Limb (tissue), 2 donors: Measurements from ENCODE around the gene CACNA1S.
A peak's percentile ranks its signal among the peaks of the same experiment; 100 is the strongest.

Experiments used
- DNase-seq, 2 donors: peaks; one replicate each; pipeline ENCODE4 v3.0.0-alpha.2; 2016; ENCODE audit errors: extremely low spot score in 2 of 2

Gene CACNA1S

DNA sequence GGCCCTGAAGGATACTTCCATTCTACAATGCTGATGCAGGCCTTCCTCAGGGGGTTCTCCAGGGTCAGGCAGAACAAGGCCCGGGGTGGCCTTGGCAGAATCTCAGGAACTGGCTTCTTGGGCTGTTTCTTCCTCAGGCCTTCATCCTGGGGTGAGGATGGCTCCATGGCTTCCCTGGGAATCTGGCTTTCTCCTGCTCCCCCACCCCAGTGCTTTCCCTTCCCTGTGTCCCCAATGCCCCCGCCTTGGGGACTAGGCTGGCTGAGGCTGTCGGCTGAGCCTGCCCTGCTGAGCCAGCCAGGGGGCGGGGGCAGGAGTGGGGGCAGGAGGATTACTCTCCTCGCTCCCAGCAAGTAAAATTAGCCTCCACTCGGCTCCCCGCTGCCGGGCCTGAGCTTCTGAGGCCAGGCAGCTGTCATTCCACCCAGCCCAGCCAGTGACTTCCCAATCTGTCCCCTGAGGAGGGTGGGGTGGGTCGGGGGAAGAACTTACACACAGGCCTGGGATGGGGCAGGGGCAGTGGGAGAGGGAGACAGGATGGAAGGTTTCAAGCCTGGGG lies at the start of gene CACNA1S:
TSS of gene CACNA1S (minus strand) at position 254 of the 559 bp plus-strand sequence. CDS start at position 167, 87 bp downstream.
- DNase-seq = peak in 1 of 2 donors; percentile 59

- no peak for DNase-seq
Measured at GRCh38 chr1:201157949-201158348, 45.7 kb upstream of the CACNA1S start.

GRCh38 chr1:201156819-201157218 lies 44.6 kb upstream of the CACNA1S start:
- no peak for DNase-seq

GRCh38 chr1:201156346-201156745 lies 44.1 kb upstream of the CACNA1S start:
- DNase-seq = no peak

DNA sequence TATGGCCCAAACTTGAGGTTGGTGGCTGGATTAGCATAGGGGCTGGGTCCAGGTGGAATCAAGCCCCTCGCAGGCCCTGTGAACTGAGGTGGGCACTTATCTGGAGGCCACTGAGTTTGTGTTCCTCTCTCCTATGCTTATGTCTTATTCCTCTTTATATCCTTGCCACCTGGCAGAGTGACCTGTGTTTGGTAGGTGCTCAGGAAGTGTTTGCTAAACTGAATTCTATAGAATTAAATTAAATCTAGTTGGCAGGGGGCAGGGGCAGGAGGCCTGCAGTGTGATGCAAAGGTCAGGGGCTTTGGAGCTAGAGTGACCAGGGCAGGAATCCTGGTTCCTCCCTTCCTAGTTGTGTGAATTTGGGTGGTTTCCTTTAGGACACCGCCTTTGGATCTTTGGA lies 43.1 kb upstream of the CACNA1S start:
- DNase-seq = no peak

DNA sequence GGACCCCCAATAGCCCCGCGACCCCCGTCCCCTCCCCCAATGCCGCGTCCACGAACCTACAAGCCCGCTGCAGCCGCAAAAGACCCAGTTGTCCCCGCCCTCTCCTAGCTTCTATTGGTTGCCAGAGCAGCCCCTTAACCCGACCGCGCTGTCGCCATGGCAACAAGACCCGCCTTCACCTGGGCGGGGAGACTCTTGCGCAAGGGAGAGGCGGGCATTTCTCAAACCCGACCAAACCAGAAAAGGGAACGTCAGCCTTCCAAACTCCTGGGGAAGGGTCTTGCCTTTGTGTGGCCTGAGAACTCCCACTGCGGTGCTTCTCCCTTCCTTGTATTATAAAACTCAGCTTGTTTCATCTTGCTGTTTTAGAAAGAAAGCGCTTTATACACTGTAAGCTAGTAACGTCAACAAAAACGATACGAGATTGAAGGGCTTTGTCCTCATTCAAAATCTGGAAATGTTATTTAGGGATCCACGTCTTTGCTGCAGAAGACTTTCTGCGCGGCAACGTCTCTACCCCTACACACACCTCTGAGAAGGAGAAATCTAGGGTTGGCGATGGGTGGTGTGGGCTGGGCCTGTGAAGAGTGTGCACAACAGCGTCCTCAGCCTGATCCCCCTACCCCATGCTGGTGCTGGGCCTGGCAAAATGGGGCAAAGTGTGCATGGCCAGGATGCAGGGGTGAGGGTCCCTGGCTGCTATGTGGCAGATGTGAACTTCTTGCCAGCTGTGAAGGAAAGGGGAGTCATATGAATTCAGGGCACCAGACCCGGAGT lies 42.4 kb upstream of the CACNA1S start, which contains the start of gene TMEM9:
TSS of gene TMEM9 (minus strand) at position 86 of the 777 bp plus-strand sequence. CDS start 551 bp downstream, outside the sequence.
- DNase-seq = peak; percentile 98 to 100

GRCh38 chr1:201153474-201154388 lies 41.5 kb upstream of the CACNA1S start:
- DNase-seq = peak in 1 of 2 donors; percentile 50

GRCh38 chr1:201149400-201149799 lies 37.2 kb upstream of the CACNA1S start:
- DNase-seq = peak; percentile 18

- DNase-seq = peak in 1 of 2 donors; percentile 4
Measured at GRCh38 chr1:201147396-201148015, 35.3 kb upstream of the CACNA1S start.

GRCh38 chr1:201146626-201147390 lies 34.6 kb upstream of the CACNA1S start:
- no peak for DNase-seq

- no peak for DNase-seq
Measured at GRCh38 chr1:201145816-201146215, 33.6 kb upstream of the CACNA1S start.

- DNase-seq = no peak
Measured at GRCh38 chr1:201145132-201145531, 32.9 kb upstream of the CACNA1S start.

GRCh38 chr1:201144701-201145100 lies 32.5 kb upstream of the CACNA1S start:
- no peak for DNase-seq

- DNase-seq = no peak
Measured at GRCh38 chr1:201143726-201144635, 31.8 kb upstream of the CACNA1S start.

DNA sequence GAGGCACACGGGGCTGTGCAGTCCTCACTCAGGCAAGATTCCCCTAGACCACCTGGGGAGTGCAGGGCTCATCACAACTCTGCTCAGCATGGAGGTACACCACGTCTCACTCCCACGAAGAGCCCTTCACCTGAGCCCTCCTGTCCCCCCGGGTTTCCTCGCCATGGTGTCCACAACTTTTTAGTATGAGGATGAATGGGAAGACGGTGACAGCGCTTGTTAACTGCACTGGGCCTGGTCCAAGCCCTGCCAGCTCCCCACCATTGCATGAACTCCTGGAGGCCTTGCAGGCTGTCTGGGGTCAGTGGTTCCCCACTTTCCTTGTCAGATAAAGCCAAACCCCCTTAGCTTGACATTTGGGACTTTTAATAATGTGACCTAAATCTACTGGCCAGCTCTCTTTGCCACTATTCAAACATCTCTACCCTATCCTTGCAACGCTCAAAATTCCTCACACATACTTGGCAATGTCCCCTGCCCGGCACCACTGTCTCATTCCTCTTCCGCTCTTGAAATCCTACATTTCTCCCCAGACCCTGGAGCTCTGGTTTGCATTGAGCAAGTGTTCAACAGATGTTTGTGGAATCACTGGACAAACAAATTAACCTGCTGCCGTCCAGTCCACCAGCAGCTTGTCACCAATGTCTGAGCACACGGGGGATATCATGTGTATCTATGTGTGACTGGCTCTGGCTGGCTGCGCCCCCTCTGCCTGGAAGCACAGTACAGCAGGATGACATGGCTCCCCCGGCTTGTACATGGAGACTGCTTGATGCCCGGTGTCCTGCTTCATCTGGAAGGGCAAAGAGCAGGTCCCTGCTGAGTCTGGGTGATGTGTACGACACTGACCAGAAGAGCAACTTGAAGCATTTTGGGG lies 30.9 kb upstream of the CACNA1S start:
- no peak for DNase-seq

DNA sequence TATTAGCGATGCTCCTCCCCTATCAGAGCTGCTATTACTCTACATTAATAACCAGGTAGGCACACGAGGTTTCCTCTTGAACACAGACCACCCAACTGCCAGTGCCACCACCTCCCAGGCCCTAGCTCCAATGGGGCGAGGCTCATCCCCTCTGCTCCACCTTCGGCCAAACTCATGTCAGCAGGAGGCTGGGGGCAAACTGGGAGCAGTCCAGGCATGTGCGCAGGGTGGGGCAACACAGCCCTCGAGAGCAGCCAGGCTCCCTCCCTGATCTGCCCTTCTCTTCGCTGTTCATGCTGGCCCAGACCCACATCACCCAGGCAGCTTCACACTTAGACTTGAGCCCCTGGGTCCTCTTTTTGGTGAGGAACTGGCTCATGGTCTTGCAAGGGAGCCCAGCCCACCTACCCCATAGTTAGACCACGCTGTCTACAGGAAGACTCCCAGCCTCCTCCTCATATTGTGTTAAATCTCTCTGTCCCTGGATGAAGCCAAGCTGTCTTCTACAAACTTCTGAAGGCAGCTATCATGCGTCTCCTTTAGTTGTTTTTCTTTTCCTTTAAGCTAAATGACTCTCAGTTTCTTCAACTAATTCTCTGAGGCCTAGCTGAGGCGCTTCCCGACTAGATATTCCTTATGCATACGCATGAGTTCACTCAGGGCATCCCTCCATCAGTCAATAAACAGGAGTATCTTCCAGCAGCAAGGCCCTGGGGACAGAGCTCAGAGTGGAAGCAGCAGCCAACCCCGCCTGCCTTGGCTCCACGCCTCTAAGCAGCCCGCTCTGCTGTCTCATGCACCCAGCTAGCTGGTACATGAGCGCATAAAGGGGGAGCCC lies 30.0 kb upstream of the CACNA1S start:
- DNase-seq = no peak

DNA sequence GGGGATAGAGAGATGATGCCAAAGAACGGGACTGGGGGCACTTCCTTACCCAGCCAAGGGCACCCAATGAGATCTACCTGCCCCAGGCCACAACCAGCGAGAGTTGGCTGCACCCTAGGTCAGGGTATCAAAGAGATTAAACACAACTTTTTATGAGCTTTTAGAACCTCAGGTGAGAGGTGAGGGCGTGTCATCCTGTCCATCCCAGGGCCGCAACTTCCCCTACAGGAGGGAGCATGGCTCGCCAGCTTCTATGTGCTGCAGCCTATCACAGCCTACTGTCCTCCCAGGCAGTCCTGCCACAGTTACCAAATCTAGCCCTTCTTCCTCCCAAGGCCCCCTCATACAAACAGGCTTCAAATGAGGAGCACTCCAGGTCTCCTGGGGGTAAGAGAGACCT lies 29.2 kb upstream of the CACNA1S start:
- no peak for DNase-seq

DNA sequence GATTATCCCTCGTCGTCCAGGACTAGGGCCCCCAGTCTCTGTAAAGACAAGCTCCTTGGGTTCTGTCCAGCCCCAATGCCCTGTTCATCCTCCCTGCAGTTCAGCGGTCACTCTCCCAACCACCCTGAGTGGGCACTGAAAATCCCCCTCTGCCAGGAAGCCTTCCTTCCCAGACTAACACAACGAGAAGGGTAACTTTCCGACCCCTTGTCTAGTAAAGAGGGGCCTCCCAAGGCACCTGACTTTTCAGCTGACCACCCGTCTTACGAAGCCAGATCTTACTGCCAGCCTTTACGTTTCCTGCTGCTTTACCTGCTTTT lies 28.7 kb upstream of the CACNA1S start:
- no peak for DNase-seq
